Psoas muscle (tissue), 8 donors: ENCODE results near the gene SPATA3. TPM values are rescaled to one million over a fixed set of nuclear protein-coding genes. Genes with fewer than 3 reads are reported as not detected.

Experiments
- ATAC-seq, 4 donors: fragments of 200-7000 bp; cut with Tn5 transposase; one replicate each; pipeline ENCODE4 v1.9.1; 2020; ENCODE audit warnings: moderate library complexity in 3 of 4, mild to moderate bottlenecking in 2 of 4
- DNase-seq, 2 donors: peaks; one replicate each; pipeline ENCODE4 v3.0.0-alpha.2; 2020
- H3K27ac ChIP-seq: fragments of 200-600 bp; one replicate; pipeline ENCODE4 v1.8.0; 2022
- H3K27me3 ChIP-seq, 3 donors: fragments of 200-600 bp in 1 of 3; one replicate each; pipeline versions ENCODE4 v1.6.1 to v1.8.0; 2013 to 2022; ENCODE audit warnings: low read length in 2 of 3, mild to moderate bottlenecking in 2 of 3, moderate library complexity in 1 of 3; ENCODE audit not compliant: insufficient read depth in 3 of 3
- H3K36me3 ChIP-seq, 2 donors: fragments of 200-600 bp in 1 of 2; one replicate each; pipeline versions ENCODE4 v1.6.1 to v1.8.0; 2013 to 2022; ENCODE audit warnings: low read depth in 1 of 2, mild to moderate bottlenecking in 1 of 2, moderate library complexity in 1 of 2; ENCODE audit not compliant: insufficient read depth in 1 of 2
- H3K4me1 ChIP-seq: fragments of 200-600 bp; one replicate; pipeline ENCODE4 v1.8.0; 2022
- H3K4me3 ChIP-seq: fragments of 200-600 bp; one replicate; pipeline ENCODE4 v1.8.0; 2022; ENCODE audit warnings: mild to moderate bottlenecking
- H3K9me3 ChIP-seq: fragments of 200-600 bp; one replicate; pipeline ENCODE4 v1.8.0; 2022
- WGBS, 3 donors: extraction: QIAGEN DNeasy Blood & Tissue Kit; methylation state at CpG; one replicate each; pipeline versions ENCODE4 v1.1.6 to v1.1.7; 2013; 5-methylcytosine and 5-hydroxymethylcytosine counted together
- intact Hi-C, 2 donors: fragments of 100-400 bp; cut with DNase I; formaldehyde crosslinking; loops; one replicate each; pipeline versions ENCODE4 v1.11.0 to v1.14.2; 2022
- polyA plus RNA-seq, 3 donors: library from polyadenylated mRNA; stranded (reverse); fragments of 200-250 nt; gene quantifications; one replicate each; pipeline ENCODE4 v1.2.3, GENCODE V29; 2013
- total RNA-seq, 4 donors: library from RNA; stranded (reverse); fragmentation: NEBNext Ultra II Directional in 2 of 4; extraction: Animal tissue kit (Norgen Biotek cat#: 25700) in 2 of 4; gene quantifications; one replicate each; pipeline versions ENCODE4 v1.2.1 to v1.2.4, GENCODE V29; 2021 to 2023
- TF ChIP-seq, protein P1 (sequence below): fragments of 200-600 bp; IDR thresholded peaks from one replicate; pipeline ENCODE4 v1.8.0; 2022; ENCODE audit warnings: antibody characterized with exemption
- donor health status: healthy with polysubstance abuse.
- donor health status: DM: no; HTN: no; CAD: no; lungs with moderate emphysema.
- donor health status: Bipolar disorder and iron deficiency.
- donor health status: healthy.
- donor health status: DM: yes; HTN: yes; CAD: no.
- donor health status: DM: no; HTN: no; CAD: no.
- donor health status: DM: no; HTN: no; CAD: no.
- donor health status: DM: yes; HTN: yes; CAD: no.

The SPATA3 gene
- total and polyA plus RNA-seq, 7 donors: not detected

DNA sequence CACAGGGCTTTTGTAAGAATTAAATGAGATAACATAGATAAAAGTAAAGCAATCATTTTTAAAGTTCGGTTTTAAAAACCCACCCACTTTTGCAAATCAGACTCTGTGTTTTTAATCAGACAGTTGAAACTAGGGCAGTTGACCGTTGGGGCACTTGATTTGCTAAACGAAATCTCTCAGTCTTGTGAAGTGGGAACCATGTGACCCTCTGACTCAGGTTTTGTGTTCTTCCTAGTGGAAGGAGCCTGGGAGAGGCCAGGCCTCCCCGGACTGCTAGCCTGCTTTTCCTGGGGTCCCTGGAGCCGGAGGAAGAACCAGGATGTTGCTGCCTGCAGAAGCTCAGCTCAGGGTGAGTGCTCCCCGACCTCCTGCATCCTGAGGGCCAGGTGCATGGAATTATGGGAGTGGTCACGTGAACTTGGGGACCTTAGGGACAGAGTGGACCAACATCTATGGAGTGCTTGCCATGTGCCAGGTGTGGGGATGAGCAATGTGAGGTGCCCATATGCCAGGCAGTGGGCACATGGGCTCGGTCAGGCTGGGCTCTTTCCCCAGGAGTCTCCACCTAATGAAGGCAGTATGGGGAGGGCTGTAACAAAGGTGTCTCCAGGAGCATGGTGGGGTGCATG lies 45.3 kb downstream of the SPATA3 start:
- WGBS, 3 donors: 60 to 70% (median 64%) methylated on average over 8 of the region's 8 CpGs
- intact Hi-C loops: no loop called here
- DNase-seq (no peak), ATAC-seq (no peak)
- H3K27ac ChIP-seq: no peak overlapping the region
- TF ChIP-seq, protein P1, sequence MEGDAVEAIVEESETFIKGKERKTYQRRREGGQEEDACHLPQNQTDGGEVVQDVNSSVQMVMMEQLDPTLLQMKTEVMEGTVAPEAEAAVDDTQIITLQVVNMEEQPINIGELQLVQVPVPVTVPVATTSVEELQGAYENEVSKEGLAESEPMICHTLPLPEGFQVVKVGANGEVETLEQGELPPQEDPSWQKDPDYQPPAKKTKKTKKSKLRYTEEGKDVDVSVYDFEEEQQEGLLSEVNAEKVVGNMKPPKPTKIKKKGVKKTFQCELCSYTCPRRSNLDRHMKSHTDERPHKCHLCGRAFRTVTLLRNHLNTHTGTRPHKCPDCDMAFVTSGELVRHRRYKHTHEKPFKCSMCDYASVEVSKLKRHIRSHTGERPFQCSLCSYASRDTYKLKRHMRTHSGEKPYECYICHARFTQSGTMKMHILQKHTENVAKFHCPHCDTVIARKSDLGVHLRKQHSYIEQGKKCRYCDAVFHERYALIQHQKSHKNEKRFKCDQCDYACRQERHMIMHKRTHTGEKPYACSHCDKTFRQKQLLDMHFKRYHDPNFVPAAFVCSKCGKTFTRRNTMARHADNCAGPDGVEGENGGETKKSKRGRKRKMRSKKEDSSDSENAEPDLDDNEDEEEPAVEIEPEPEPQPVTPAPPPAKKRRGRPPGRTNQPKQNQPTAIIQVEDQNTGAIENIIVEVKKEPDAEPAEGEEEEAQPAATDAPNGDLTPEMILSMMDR: no peak
- no peak overlapping the region for H3K4me3 ChIP-seq
- no peaks in the 10 kb centered on the region for H3K4me1 ChIP-seq
- no peaks in the 10 kb centered on the region for H3K9me3 ChIP-seq
- H3K27me3 ChIP-seq: peaks cover 0 to 45% (median 20%) of the 10 kb centered on the region in 3 donors
- no peaks in the 10 kb centered on the region for H3K36me3 ChIP-seq

DNA sequence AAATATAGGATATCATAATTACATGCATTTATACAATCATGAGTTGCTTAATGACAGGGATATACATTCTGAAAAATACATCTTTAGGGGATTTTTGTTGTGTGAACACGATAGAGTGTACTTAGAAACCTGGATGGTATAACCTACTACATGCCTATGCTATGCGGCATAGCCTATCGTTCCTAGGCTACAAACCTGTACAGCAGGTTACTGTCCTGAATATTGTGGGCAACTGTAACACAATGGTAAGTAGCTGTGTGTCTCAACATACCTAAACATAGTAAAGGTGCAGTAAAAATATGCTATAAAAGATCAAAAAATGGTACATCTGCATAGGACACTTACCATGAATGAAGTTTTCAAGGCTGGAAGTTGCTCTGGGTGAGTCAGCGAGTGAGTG lies 47.9 kb downstream of the SPATA3 start:
- Histone ChIP-seq H3K9me3 (no peaks in the 10 kb centered on the region), H3K4me3 (no peak overlapping the region), H3K36me3 (no peaks in the 10 kb centered on the region), H3K27ac (no peak overlapping the region), H3K4me1 (no peaks in the 10 kb centered on the region), H3K27me3 (peaks cover 0 to 32% (median 4%) of the 10 kb centered on the region in 3 donors)
- TF ChIP-seq, protein P1: no peak
- ATAC-seq (no peak), DNase-seq (no peak)
- intact Hi-C loops: no loop called here
- 90 to 93% (median 93%) methylated on average over 4 of the region's 4 CpGs for WGBS, 3 donors

DNA sequence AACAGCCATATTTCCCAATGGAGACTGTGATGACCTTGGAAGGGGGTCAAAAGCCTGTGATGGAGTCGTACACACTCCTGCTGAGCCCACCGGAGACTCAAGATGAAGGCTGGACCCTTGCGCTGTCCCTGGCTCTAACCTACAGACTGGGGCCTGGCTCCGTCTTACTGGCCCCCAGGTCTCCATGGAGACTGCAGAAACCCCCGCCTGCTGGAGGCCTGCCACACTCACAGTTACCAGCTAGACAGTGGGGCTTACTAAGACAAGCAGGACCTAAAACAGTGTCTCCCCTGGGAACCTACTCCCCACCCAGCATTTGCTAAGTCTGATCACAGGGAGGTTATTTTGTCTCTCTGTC lies 51.0 kb downstream of the SPATA3 start:
- WGBS, 3 donors: 75 to 77% (median 76%) methylated on average over 5 of the region's 5 CpGs
- Histone ChIP-seq H3K4me3 (no peak overlapping the region), H3K9me3 (no peaks in the 10 kb centered on the region), H3K27me3 (peaks cover 0 to 16% (median 2%) of the 10 kb centered on the region in 3 donors), H3K36me3 (no peaks in the 10 kb centered on the region), H3K27ac (no peak overlapping the region), H3K4me1 (no peaks in the 10 kb centered on the region)
- TF ChIP-seq, protein P1: no peak
- ATAC-seq: no peak
- no peak for DNase-seq
- intact Hi-C loops: no loop called here

DNA sequence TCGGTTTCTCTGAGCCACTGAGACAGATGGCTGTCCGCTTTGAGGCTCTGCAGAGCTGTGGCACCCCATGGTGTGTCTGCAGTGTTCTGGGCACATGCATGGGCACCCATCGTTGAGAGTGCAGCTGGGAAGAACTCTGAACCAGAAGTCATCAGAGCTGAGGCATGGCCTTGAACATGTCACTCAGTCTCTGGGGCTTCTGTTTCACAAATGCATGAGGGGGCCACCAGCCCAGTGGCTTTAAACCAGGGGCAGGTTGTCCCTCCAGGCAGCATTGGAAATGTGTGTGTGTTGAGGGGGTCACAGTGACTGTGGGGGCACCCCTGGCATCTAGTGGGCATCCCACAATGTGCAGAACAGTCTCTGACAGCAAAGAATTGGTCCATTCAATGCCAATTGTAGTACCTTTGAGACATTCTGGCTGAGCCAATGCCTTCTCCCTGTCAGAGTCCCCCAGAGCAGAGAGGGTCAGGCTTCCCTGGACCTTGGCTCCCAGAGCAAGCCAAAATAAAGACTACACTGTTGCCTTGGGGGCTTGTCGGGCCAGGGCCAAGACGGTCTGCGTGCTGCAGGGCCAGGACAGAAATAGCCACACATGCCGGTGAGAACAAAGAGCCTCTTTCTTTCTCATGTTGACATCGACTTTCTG lies 51.5 kb downstream of the SPATA3 start:
- Histone ChIP-seq H3K4me3 (no peak overlapping the region), H3K27me3 (peaks cover 0 to 13% (median 2%) of the 10 kb centered on the region in 3 donors), H3K4me1 (no peaks in the 10 kb centered on the region), H3K27ac (no peak overlapping the region), H3K9me3 (no peaks in the 10 kb centered on the region), H3K36me3 (no peaks in the 10 kb centered on the region)
- intact Hi-C loops: no loop called here
- no peak for ATAC-seq
- WGBS, 3 donors: 36 to 48% (median 42%) methylated on average over 8 of the region's 8 CpGs
- TF ChIP-seq, protein P1: no peak
- no peak for DNase-seq
